Coronary artery (tissue), 2 donors: ENCODE data around the gene CHST7.
A peak's percentile ranks its signal among the peaks of the same experiment; 100 is the strongest.

ENCODE experiments used
- DNase-seq: peaks from one replicate; pipeline ENCODE4 v3.0.0-alpha.2; 2017; ENCODE audit warnings: low spot score
- H3K27ac ChIP-seq, 2 donors: fragments of 200-600 bp; sonication (generic); one replicate each; pipeline ENCODE4 v1.5.1; 2016 to 2019
- H3K4me3 ChIP-seq: fragments of 200-600 bp; sonication (generic); 2 replicates; pipeline ENCODE4 v1.5.1; 2016; ENCODE audit warnings: mild to moderate bottlenecking, moderate library complexity
- CTCF ChIP-seq: fragments of 200-600 bp; sonication (generic); IDR thresholded peaks from one replicate; pipeline ENCODE4 v1.5.1; 2019; ENCODE audit warnings: antibody characterized with exemption

CHST7 gene

GRCh38 chrX:46547857-46548256 lies 25.7 kb upstream of the CHST7 start:
- Histone ChIP-seq H3K27ac (no peak overlapping the region), H3K4me3 (no peak overlapping the region)
- TF ChIP-seq CTCF, result no peak
- DNase-seq, result no peak

- no peak for TF ChIP-seq CTCF
- no peak for DNase-seq
- no peak overlapping the region for H3K27ac ChIP-seq
- no peak overlapping the region for H3K4me3 ChIP-seq
Measured at GRCh38 chrX:46549914-46550313, 23.7 kb upstream of the CHST7 start.

- peak overlapping the region in 1 of 2 donors; percentile 32 for H3K27ac ChIP-seq
- DNase-seq, result no peak
- no peak overlapping the region for H3K4me3 ChIP-seq
- TF ChIP-seq CTCF, result no peak
Measured at GRCh38 chrX:46551494-46552128, 22.0 kb upstream of the CHST7 start.

- no peak for DNase-seq
- no peak for TF ChIP-seq CTCF
- H3K4me3 ChIP-seq, result no peak overlapping the region
- H3K27ac ChIP-seq, result no peak overlapping the region
Measured at GRCh38 chrX:46553935-46554334, 19.6 kb upstream of the CHST7 start.

- TF ChIP-seq CTCF, result no peak
- H3K27ac ChIP-seq, result no peak overlapping the region
- no peak for DNase-seq
- H3K4me3 ChIP-seq, result no peak overlapping the region
Measured at GRCh38 chrX:46554942-46555341, 18.6 kb upstream of the CHST7 start.

GRCh38 chrX:46559062-46559461 lies 14.5 kb upstream of the CHST7 start:
- DNase-seq, result no peak
- Histone ChIP-seq H3K4me3 (no peak overlapping the region), H3K27ac (no peak overlapping the region)
- no peak for TF ChIP-seq CTCF

GRCh38 chrX:46561824-46562657 lies 11.5 kb upstream of the CHST7 start:
- no peak overlapping the region for H3K27ac ChIP-seq
- TF ChIP-seq CTCF, result no peak

More at GRCh38 chrX:46561824-46562657, 11.5 kb upstream of the CHST7 start:
- no peak overlapping the region for H3K4me3 ChIP-seq
- no peak for DNase-seq
